Measurements from ENCODE around the gene SLC11A2.

DNA sequence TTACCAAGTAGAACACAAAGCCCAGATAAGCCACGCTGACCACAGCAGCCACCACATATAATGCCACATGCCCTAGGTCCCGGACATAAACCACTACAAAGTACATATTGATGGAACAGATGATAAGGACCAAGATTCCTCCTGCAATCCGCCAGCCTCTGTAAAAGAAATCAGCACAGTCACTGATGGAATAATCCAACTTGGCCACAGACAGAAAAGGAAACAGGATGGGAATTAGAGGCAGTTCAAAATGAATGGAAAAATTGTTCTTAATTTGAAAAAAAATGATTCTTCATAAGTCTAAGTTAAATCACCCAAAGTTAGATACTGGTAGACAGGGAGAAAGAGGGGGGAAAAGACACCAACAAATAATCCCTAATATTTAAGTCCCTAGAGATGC is 35.4 kb downstream of the SLC11A2 start:
- TF ChIP-seq EP300 (IDR thresholded peaks at IDR 0.05) (no peak), POLR2A (IDR thresholded peaks at IDR 0.05) (no peak), POLR2AphosphoS5 (IDR thresholded peaks at IDR 0.05) (no peak)
- TF ChIP-seq, protein P1, sequence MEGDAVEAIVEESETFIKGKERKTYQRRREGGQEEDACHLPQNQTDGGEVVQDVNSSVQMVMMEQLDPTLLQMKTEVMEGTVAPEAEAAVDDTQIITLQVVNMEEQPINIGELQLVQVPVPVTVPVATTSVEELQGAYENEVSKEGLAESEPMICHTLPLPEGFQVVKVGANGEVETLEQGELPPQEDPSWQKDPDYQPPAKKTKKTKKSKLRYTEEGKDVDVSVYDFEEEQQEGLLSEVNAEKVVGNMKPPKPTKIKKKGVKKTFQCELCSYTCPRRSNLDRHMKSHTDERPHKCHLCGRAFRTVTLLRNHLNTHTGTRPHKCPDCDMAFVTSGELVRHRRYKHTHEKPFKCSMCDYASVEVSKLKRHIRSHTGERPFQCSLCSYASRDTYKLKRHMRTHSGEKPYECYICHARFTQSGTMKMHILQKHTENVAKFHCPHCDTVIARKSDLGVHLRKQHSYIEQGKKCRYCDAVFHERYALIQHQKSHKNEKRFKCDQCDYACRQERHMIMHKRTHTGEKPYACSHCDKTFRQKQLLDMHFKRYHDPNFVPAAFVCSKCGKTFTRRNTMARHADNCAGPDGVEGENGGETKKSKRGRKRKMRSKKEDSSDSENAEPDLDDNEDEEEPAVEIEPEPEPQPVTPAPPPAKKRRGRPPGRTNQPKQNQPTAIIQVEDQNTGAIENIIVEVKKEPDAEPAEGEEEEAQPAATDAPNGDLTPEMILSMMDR (IDR thresholded peaks at IDR 0.05) = no peak
